DOHH2 (cell line): ENCODE results near the gene CELF5.
A peak's percentile ranks its signal among the peaks of the same experiment; 100 is the strongest.

Experiments
- H3F3A ChIP-seq: fragments of 200-600 bp; sonication (generic), shearing (Covaris generic); 2 replicates; pipeline ENCODE4 v1.6.0; 2016; ENCODE audit warnings: antibody characterized with exemption, mild to moderate bottlenecking; ENCODE audit not compliant: control insufficient read depth, insufficient read depth
- H3K27ac ChIP-seq: fragments of 200-600 bp; sonication (generic); 2 replicates; pipeline ENCODE4 v1.5.1; 2014; ENCODE audit warnings: low read depth, mild to moderate bottlenecking, low read length, moderate library complexity
- H3K27me3 ChIP-seq: fragments of 200-600 bp; sonication (generic); 2 replicates; pipeline ENCODE4 v1.6.1; 2014; ENCODE audit warnings: mild to moderate bottlenecking, low read length, mixed read lengths; ENCODE audit not compliant: control insufficient read depth
- H3K36me3 ChIP-seq: fragments of 200-600 bp; sonication (generic); 2 replicates; pipeline ENCODE4 v1.6.1; 2014; ENCODE audit warnings: mild to moderate bottlenecking, low read length, moderate library complexity, mixed read lengths; ENCODE audit not compliant: control insufficient read depth
- H3K4me1 ChIP-seq: fragments of 200-600 bp; sonication (generic); 2 replicates; pipeline ENCODE4 v1.6.1; 2014; ENCODE audit warnings: mild to moderate bottlenecking, low read length, mixed read lengths; ENCODE audit not compliant: control insufficient read depth
- H3K4me2 ChIP-seq: fragments of 200-600 bp; sonication (generic); 2 replicates; pipeline ENCODE4 v1.6.0; 2014; ENCODE audit warnings: mild to moderate bottlenecking, low read length, moderate library complexity
- H3K4me3 ChIP-seq: fragments of 200-600 bp; sonication (generic); 2 replicates; pipeline ENCODE4 v1.5.1; 2014; ENCODE audit warnings: mild to moderate bottlenecking, low read length, mixed read lengths
- H3K79me2 ChIP-seq: fragments of 200-600 bp; sonication (generic); 2 replicates; pipeline ENCODE4 v1.6.1; 2014; ENCODE audit warnings: mild to moderate bottlenecking, low read length, mixed read lengths; ENCODE audit not compliant: control insufficient read depth
- H3K9me2 ChIP-seq: fragments of 200-600 bp; sonication (generic); replicated peaks from 2 replicates; pipeline ENCODE4 v1.6.1; 2014; ENCODE audit warnings: mild to moderate bottlenecking, low read length, mixed read lengths; ENCODE audit not compliant: control insufficient read depth
- H3K9me3 ChIP-seq: fragments of 200-600 bp; sonication (generic); 2 replicates; pipeline ENCODE4 v1.6.1; 2014; ENCODE audit warnings: antibody characterized with exemption, low read length, mixed read lengths; ENCODE audit not compliant: control insufficient read depth, insufficient read depth
- H4K20me1 ChIP-seq: fragments of 200-600 bp; sonication (generic); 2 replicates; pipeline ENCODE4 v1.6.0; 2014; ENCODE audit warnings: low read depth, mild to moderate bottlenecking, antibody characterized with exemption, low read length, moderate library complexity; ENCODE audit not compliant: control insufficient read depth, insufficient read depth
- CTCF ChIP-seq: fragments of 200-600 bp; sonication (generic); IDR thresholded peaks from one replicate; pipeline ENCODE4 v1.5.1; 2014; ENCODE audit warnings: antibody characterized with exemption, mild to moderate bottlenecking, low read depth, low read length; ENCODE audit not compliant: poor library complexity, severe bottlenecking
- EZH2phosphoT487 ChIP-seq: fragments of 200-600 bp; sonication (generic); IDR thresholded peaks from 2 replicates; pipeline ENCODE4 v1.6.1; 2017; ENCODE audit warnings: borderline replicate concordance, mild to moderate bottlenecking, antibody characterized with exemption, low read length, moderate library complexity, mixed read lengths

CELF5 gene

GRCh38 chr19:3276341-3276799 is 51.9 kb downstream of the CELF5 start:
- Histone ChIP-seq H3K9me2 (no peaks in the 10 kb centered on the region), H3K4me1 (peaks cover 20% of the 10 kb centered on the region), H3F3A (no peaks in the 10 kb centered on the region), H3K36me3 (no peaks in the 10 kb centered on the region), H3K79me2 (no peaks in the 10 kb centered on the region), H3K9me3 (no peaks in the 10 kb centered on the region), H3K4me3 (peak overlapping the region; percentile 49), H3K27me3 (no peaks in the 10 kb centered on the region), H4K20me1 (no peaks in the 10 kb centered on the region), H3K27ac (no peak overlapping the region), H3K4me2 (peak overlapping the region; percentile 59)
- TF ChIP-seq CTCF, result no peak
- TF ChIP-seq EZH2phosphoT487, result no peak

GRCh38 chr19:3277649-3278048 is 53.2 kb downstream of the CELF5 start:
- Histone ChIP-seq H3K4me2 (no peak overlapping the region), H3K9me3 (no peaks in the 10 kb centered on the region), H3K27me3 (no peaks in the 10 kb centered on the region), H3K36me3 (no peaks in the 10 kb centered on the region), H3K4me3 (no peak overlapping the region), H3F3A (no peaks in the 10 kb centered on the region), H3K9me2 (no peaks in the 10 kb centered on the region), H3K79me2 (no peaks in the 10 kb centered on the region), H3K4me1 (peaks cover 20% of the 10 kb centered on the region), H4K20me1 (no peaks in the 10 kb centered on the region), H3K27ac (no peak overlapping the region)
- TF ChIP-seq EZH2phosphoT487 (no peak), CTCF (no peak)

GRCh38 chr19:3278294-3278693 is 53.8 kb downstream of the CELF5 start:
- H3K9me3 ChIP-seq, result no peaks in the 10 kb centered on the region
- H3K36me3 ChIP-seq, result no peaks in the 10 kb centered on the region
- H3K27me3 ChIP-seq, result no peaks in the 10 kb centered on the region
- no peaks in the 10 kb centered on the region for H3K9me2 ChIP-seq
- no peak overlapping the region for H3K4me2 ChIP-seq
- H3F3A ChIP-seq, result no peaks in the 10 kb centered on the region
- H3K4me1 ChIP-seq, result peaks cover 20% of the 10 kb centered on the region
- H4K20me1 ChIP-seq, result no peaks in the 10 kb centered on the region
- no peak overlapping the region for H3K27ac ChIP-seq
- TF ChIP-seq EZH2phosphoT487 (no peak), CTCF (no peak)
- H3K4me3 ChIP-seq, result no peak overlapping the region
- H3K79me2 ChIP-seq, result no peaks in the 10 kb centered on the region

GRCh38 chr19:3278749-3279148 is 54.3 kb downstream of the CELF5 start:
- H3K4me1 ChIP-seq, result peaks cover 20% of the 10 kb centered on the region
- no peaks in the 10 kb centered on the region for H3K36me3 ChIP-seq
- H3K79me2 ChIP-seq, result no peaks in the 10 kb centered on the region
- H3K9me3 ChIP-seq, result no peaks in the 10 kb centered on the region
- no peaks in the 10 kb centered on the region for H4K20me1 ChIP-seq
- H3F3A ChIP-seq, result no peaks in the 10 kb centered on the region
- no peak for TF ChIP-seq CTCF
- TF ChIP-seq EZH2phosphoT487, result no peak
- no peaks in the 10 kb centered on the region for H3K9me2 ChIP-seq
- no peaks in the 10 kb centered on the region for H3K27me3 ChIP-seq
- H3K4me2 ChIP-seq, result no peak overlapping the region
- H3K4me3 ChIP-seq, result no peak overlapping the region
- no peak overlapping the region for H3K27ac ChIP-seq
